HG02870 (cell line): ENCODE measurements around the gene C1R.

Experiments used
- ATAC-seq: cut with Tn5 transposase; IDR thresholded peaks from one replicate; pipeline ENCODE4 v1.9.1; 2021; ENCODE audit warnings: mild to moderate bottlenecking, moderate library complexity; ENCODE audit not compliant: unreplicated experiment

Gene C1R

GRCh38 chr12:7100239-7100638 is 8.0 kb upstream of the C1R start:
- ATAC-seq: no peak

DNA sequence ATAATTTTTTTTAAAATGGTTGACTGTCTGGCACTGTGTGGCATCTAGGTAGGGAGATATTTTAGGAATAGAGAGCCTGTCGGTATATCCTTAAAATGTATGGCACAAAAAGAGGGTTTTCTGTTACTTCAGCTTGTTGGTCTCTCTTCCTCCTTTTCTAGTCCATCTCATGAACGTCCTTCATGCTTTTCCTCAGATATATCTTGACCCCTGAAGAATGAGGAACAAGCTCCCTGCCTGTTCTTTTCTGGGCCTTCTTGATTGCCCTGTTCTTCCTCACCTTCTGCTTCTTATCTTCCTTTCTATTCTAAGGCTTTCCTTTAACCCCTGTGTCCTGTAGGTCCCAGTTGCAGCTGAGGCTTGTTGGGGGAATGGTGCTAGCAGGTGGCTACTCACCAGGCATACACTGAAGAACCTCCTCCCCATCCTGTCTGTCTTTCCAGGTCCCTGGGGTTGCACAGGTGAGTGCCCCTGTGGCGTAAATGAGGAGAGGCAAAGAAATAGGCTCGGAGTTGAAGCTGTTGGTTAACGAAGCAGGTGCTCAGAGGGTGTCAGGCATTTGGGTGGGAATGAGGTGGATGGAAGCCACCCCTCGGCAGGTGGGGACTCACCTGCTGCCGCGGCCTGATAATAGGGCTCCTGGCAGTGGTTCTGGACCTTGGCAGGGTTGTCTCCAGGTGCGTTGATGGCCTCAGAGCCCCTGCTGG is 7.2 kb upstream of the C1R start:
- no peak for ATAC-seq

- no peak for ATAC-seq
Measured at GRCh38 chr12:7096979-7097378, 4.7 kb upstream of the C1R start.

GRCh38 chr12:7096006-7096932 is 4.0 kb upstream of the C1R start:
- no peak for ATAC-seq

DNA sequence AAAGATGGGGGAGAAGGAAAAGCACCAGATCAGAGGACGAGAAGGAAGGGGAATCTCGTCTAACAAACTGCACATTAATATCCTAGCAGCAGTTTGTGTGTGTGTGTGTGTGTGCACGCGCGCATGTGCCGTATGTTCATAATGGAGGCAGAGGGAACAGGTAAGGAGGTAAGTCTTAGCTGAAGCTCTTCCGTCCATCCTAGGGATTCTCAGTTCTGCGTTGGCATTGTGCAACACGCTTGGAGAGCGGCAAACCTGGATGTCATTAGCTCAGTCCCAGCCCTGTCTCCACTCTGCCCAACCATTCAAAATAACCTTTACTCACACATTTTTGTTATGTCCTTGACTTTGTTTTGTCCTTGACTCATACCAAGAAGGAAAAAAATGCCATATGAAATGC is 1.6 kb upstream of the C1R start:
- no peak for ATAC-seq

GRCh38 chr12:7093486-7093885 is 1.2 kb upstream of the C1R start:
- ATAC-seq: no peak

GRCh38 chr12:7092986-7093460 is 778 bp upstream of the C1R start:
- no peak for ATAC-seq

- no peak for ATAC-seq
Measured at GRCh38 chr12:7091660-7092228, 501 bp downstream of the C1R start.

DNA sequence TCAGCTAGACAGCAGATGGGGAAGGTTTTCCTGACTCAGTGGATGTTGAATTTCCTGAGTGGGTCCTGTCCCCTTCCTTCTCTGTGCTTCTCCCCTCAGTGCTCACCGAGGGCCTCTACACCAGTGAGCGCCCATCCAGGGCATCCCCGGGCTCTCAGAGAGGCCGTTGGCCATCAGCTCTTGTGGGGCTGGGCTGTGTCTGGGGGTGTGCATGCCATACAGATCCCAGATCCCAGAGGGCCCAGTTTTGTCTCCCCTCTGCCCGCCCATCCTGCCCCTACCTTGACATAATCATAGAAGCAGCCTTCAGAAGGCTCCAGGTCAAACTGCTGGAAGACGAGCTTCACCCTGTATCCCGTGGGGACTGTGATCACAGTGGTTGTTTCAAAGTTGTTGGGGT is 1.1 kb downstream of the C1R start:
- ATAC-seq: no peak

DNA sequence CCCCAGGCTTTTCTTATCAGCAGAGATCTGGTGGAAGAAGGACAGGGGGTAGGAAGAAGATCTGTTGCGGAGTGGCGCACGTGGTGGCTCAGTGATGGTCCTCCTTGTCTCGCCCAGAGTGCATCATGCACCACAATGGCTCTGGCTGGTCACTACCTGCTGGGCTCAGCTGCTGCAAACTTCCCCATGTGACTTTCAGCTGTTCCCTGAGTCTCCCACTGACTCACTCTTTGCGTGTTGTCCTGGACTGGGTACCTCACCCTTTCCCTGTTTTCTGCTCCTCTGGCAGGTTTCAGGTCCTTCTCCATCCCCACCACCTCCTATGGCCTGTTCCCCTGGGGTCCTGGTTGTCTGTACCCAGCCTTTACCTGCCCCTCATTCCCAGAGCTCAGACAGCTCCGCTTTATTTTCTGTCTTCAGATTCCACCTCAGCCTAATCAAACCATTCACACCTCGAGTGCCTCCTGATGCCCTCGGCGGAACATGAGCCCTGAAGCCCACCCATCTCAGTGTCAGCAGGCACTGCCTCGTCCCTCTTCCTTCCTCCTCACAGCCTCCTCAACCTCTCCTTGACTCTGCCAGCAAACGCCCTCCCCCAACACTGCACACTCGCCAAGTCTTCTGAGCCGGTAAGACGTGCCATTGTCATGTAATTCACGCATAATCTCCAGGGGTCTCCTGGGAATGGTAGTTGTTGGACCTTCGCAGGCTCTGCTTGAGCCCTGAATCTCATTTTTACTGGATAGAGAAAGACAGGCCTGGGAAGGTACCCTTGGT is 1.8 kb downstream of the C1R start:
- ATAC-seq: no peak

DNA sequence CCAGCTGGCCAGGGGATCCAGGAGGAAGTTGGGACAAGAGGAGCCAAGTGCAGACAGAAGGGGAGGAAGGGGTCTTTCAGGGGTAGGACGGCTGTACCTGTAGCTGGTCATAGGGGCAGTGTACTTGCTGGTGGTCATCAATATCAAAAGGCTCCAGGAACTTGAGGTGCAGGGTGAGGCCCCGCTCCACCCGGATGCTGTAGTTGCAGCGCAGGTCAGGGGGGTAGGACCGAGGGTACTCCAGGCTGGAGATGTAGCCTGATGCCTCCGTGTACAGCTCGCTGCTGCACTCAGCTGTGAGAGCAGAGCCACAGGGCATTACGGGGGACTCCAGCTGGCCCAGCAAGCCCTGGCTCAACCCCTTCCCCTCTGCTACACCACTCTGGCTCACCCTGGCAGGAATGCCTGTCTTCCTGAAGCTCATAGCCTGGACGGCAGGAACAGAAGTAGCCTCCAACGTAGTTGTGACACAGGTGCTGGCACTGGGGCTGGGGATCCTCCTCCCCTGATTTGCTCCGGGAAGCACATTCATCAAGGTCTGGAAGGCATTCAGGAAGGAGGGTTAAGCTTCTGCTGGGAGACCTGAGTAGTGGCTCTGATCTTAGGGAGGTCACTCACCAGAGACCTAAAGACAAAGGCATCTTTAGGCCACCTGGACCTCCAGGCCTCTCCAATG is 2.9 kb downstream of the C1R start:
- ATAC-seq: no peak

GRCh38 chr12:7083125-7083524 is 9.1 kb downstream of the C1R start:
- ATAC-seq: no peak

- ATAC-seq: no peak
Measured at GRCh38 chr12:7081037-7081436, 11.2 kb downstream of the C1R start.

DNA sequence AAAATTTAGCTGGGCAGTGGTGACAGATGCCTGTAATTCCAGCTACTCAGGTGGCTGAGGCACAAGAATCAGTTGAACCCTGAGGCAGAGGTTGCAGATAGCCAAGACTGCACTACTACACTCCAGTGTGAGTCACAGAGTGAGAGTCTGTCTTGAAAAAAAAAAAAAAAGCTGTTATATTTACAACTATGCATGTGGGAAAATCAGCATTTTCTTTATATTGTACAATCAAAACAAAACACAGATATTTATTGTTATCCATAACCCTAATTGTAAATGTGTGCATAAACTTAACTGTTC is 12.5 kb downstream of the C1R start:
- ATAC-seq: no peak

DNA sequence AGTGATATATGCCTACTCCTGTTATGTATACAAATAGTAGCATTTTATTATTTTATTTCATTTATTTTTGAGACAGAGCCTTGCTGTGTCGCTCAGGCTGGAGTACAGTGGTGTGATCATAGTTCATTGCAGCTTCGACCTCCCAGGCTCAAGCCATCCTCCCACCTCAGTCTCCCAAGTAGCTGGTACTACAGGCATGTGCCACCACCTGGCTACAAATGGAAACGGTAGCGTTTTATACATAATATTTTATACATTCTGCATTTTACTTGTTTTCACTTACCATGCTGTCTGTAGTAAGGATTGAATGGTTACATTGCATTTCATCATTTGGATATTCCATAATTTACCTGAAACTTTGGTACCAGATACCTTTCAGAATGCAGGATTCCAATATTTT is 14.1 kb downstream of the C1R start:
- no peak for ATAC-seq

DNA sequence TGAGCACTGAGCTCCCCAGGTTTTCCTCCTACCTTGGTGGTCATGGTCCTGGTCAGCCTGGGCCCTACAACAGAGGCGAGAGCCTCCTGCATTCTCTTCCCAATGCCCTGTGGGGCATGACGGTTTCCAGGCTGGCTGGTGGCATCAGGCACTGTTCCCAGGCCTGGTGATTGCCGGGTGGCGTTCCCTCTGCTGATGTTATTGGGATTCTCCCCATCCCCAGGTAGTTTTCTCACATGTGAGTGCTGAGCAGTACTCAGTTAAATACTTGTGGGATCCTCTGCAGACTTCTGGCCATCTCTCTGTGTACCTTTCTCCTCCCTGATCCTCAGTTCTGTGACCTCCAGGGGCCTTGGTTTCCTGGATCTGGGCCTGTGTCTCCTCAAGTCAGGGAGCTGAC is 15.8 kb downstream of the C1R start:
- no peak for ATAC-seq

DNA sequence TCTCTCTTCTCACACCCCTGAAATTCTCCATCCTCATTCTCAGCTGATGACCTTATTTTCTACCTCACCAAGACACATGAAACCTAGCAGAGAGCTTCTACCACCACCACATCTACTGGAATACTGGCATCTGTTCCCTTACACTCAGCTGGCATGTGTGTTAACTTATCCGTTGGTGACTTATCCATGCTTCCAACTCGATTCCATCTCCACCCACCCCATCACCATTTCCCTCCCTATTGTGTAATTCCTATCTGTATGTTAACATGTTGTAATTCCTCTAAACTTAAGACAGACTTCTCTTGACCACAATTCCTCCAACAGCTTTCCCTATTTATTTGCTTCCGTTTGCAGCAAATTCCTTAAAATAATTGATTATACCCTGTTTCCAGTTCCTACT is 16.3 kb downstream of the C1R start:
- no peak for ATAC-seq

- ATAC-seq: no peak
Measured at GRCh38 chr12:7075518-7075917, 16.7 kb downstream of the C1R start.

DNA sequence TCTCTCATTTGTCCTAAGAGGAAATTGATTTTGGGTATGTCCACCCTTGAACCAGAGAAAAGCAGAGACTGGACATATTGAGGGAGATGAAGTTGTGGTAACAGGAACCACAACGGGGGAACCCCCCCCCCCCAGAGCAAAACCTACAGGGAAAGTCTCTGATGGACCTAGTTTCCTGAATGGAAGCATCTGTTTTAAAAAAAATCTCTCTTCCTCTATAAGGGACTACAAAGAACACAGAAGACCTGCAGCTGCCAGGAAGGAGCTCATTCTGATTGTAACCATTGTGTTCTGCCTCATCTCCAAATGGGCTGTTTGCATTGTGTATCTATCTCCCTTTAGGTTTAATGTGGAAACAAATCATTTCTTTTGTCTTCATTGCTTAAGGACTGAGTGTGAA is 18.3 kb downstream of the C1R start:
- no peak for ATAC-seq

GRCh38 chr12:7072554-7072953 is 19.7 kb downstream of the C1R start:
- ATAC-seq: no peak

DNA sequence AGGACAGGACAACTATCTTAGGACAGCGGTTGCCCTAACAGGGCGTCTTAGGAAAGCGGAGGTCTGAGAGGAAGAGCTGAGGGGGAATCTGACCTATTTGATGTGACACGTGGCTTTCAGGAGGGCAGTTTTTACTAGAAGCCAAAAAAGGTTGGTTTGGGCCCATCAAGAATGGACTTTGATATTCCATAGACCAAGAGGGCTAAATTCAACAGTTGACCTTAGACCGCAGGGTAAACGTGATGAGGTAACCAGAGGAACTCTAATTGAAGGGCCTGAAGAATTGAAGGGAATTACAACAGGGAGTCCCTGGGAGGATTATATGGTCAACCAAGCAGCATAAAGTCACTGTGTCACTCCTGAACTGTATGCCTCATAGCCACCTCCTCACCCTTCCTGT is 20.2 kb downstream of the C1R start:
- no peak for ATAC-seq
